HepG2 (cell line): Measurements from ENCODE around the gene HOXA7. TPM values are rescaled to one million over a fixed set of nuclear protein-coding genes. Genes with fewer than 3 reads are reported as not detected.

Source experiments
- CHCHD3 ChIP-seq: sonication (generic); formaldehyde crosslinking; IDR thresholded peaks from 2 replicates; pipeline ENCODE4 v1.8.0; 2022; ENCODE audit warnings: mild to moderate bottlenecking, missing genetic modification reagents, moderate library complexity
- DNMT1 ChIP-seq: sonication (generic); formaldehyde crosslinking; IDR thresholded peaks from 2 replicates; pipeline ENCODE4 v1.5.1; 2020; ENCODE audit warnings: mild to moderate bottlenecking, missing genetic modification reagents
- JUNB ChIP-seq: sonication (generic); formaldehyde crosslinking; IDR thresholded peaks from 2 replicates; pipeline ENCODE4 v1.8.0; 2022; ENCODE audit warnings: missing genetic modification reagents, mild to moderate bottlenecking, borderline replicate concordance
- LCORL ChIP-seq, 2 experiments: fragments of 450-650 bp in 1 of 2; sonication (generic) in 1 of 2; formaldehyde crosslinking in 1 of 2; IDR thresholded peaks; 2 replicates each; pipeline versions ENCODE4 v1.5.0 to v1.6.1; 2017 to 2020; ENCODE audit warnings: antibody characterized with exemption in 1 of 2, missing genetic modification reagents in 1 of 2
- SNRNP70 ChIP-seq: fragments of 200-400 bp; formaldehyde crosslinking; IDR thresholded peaks from 2 replicates; pipeline ENCODE4 v1.6.1; 2017; ENCODE audit warnings: mild to moderate bottlenecking, low read depth, low read length, moderate library complexity
- ZFP41 ChIP-seq: sonication (generic); formaldehyde crosslinking; IDR thresholded peaks from 2 replicates; pipeline ENCODE4 v1.4.0; 2020; ENCODE audit warnings: mild to moderate bottlenecking, missing genetic modification reagents, borderline replicate concordance
- ZNF430 ChIP-seq: sonication (generic); formaldehyde crosslinking; IDR thresholded peaks from 2 replicates; pipeline ENCODE4 v1.9.0; 2021; ENCODE audit warnings: mild to moderate bottlenecking, missing genetic modification reagents
- ZNF605 ChIP-seq: sonication (generic); formaldehyde crosslinking; IDR thresholded peaks from 2 replicates; pipeline ENCODE4 v1.8.0; 2022; ENCODE audit warnings: mild to moderate bottlenecking, missing genetic modification reagents
- polyA plus RNA-seq, 8 experiments: library from polyadenylated mRNA; depleted of rRNA in 3 of 8; stranded (reverse) in 7 of 8; unstranded in 1 of 8; fragments of >200 nt; fragmentation: Illumina TruSeq in 4 of 8; extraction: Trizol in 4 of 8; gene quantifications; 2 replicates each; pipeline versions ENCODE4 v1.2.1 to v1.2.3, GENCODE V29; 2011 to 2016; ENCODE audit warnings: low read depth in 4 of 8, missing spikeins in 1 of 8, mixed read lengths in 1 of 8; ENCODE audit not compliant: insufficient read depth in 1 of 8
- total RNA-seq, 5 experiments: library from RNA; depleted of rRNA; stranded (reverse); fragments of >200 nt; fragmentation: Illumina TruSeq; extraction: Trizol; gene quantifications; 2 replicates each; pipeline ENCODE4 v1.2.3, GENCODE V29; 2016; ENCODE audit warnings: low read depth in 1 of 5
- TF ChIP-seq, protein P1 (sequence below): sonication (generic); formaldehyde crosslinking; IDR thresholded peaks from 2 replicates; pipeline ENCODE4 v1.4.0; 2020; ENCODE audit warnings: low read depth, missing genetic modification reagents

The HOXA7 gene
- total and polyA plus RNA-seq, 2 of the 13 experiments (the other 11 are each of a cell fraction or from before 2014, with no cell fraction given), result 0.05 TPM; not detected in 1

DNA sequence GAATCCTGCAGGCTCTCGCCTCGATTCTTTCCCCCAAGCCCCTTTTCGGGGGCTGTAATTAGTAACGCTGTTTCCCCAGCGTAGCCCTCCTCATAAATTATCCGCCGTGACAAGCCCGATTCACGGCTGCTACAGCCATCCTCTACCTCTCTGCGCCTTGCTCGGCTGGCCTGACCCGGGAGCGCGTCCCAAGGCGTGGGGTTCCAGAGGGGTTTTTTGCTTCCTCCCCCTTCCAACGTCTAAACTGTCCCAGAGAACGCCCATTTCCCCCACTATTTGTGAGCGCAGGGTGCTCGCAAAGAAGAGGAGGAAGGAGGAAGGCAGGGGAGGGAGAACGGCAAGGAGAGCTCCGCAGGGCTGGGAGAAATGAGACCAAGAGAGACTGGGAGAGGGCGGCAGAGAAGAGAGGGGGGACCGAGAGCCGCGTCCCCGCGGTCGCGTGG lies 13.9 kb downstream of the HOXA7 start (continued):
- TF ChIP-seq JUNB (no peak), ZFP41 (CRISPR knock-in tag) (no peak), ZNF430 (CRISPR knock-in tag) (no peak), ZNF605 (CRISPR knock-in tag) (peak; percentile 23; the same call in 1 of the 2 replicates), CHCHD3 (CRISPR knock-in tag) (no peak), DNMT1 (no peak), SNRNP70 (no peak), LCORL (IDR thresholded peaks at IDR 0.05) (no peak), LCORL (CRISPR knock-in tag; IDR thresholded peaks at IDR 0.05) (peak; percentile 57; the same call in 1 of the 2 replicates)
- TF ChIP-seq, protein P1, sequence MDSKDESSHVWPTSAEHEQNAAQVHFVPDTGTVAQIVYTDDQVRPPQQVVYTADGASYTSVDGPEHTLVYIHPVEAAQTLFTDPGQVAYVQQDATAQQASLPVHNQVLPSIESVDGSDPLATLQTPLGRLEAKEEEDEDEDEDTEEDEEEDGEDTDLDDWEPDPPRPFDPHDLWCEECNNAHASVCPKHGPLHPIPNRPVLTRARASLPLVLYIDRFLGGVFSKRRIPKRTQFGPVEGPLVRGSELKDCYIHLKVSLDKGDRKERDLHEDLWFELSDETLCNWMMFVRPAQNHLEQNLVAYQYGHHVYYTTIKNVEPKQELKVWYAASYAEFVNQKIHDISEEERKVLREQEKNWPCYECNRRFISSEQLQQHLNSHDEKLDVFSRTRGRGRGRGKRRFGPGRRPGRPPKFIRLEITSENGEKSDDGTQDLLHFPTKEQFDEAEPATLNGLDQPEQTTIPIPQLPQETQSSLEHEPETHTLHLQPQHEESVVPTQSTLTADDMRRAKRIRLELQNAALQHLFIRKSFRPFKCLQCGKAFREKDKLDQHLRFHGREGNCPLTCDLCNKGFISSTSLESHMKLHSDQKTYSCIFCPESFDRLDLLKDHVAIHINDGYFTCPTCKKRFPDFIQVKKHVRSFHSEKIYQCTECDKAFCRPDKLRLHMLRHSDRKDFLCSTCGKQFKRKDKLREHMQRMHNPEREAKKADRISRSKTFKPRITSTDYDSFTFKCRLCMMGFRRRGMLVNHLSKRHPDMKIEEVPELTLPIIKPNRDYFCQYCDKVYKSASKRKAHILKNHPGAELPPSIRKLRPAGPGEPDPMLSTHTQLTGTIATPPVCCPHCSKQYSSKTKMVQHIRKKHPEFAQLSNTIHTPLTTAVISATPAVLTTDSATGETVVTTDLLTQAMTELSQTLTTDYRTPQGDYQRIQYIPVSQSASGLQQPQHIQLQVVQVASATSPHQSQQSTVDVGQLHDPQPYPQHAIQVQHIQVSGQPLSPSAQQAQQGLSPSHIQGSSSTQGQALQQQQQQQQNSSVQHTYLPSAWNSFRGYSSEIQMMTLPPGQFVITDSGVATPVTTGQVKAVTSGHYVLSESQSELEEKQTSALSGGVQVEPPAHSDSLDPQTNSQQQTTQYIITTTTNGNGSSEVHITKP (CRISPR knock-in tag), result no peak
- TF ChIP-seq, all 625 proteins: peak for 5
